ENCODE results near the gene RNF5.

Gene RNF5

GRCh38 chr6:32152769-32153563 lies 25.2 kb upstream of the RNF5 start:
- no peak for DNase-seq

GRCh38 chr6:32153564-32154513 lies 24.4 kb upstream of the RNF5 start, which contains the start of gene PPT2:
Gene PPT2, plus strand, starts transcription at chr6:32154141. Its CDS starts 454 bp downstream, at chr6:32154595.
- peak; percentile 55 for DNase-seq

DNA sequence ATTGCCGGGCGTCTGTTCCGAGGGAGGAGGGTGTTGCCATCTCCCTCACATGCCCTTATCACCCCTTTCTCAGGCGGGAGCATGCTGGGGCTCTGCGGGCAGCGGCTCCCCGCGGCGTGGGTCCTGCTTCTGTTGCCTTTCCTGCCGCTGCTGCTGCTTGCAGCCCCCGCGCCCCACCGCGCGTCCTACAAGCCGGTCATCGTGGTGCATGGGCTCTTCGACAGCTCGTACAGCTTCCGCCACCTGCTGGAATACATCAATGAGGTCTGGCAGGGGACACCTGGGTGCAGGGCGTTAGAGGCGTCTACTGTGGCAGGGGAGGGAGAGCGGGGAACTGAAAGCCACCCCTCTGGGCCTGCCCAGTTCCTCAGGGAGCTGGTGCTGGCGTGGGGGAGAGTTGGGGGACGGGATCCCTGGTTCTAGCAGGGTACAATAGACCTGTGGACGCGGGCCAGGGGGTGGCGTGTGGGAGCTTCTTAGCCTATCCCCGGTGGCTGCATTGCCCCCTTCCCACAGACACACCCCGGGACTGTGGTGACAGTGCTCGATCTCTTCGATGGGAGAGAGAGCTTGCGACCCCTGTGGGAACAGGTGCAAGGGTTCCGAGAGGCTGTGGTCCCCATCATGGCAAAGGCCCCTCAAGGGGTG lies 23.6 kb upstream of the RNF5 start:
- peak; percentile 50 for DNase-seq

GRCh38 chr6:32156891-32157290 lies 21.3 kb upstream of the RNF5 start:
- no peak for DNase-seq

GRCh38 chr6:32158052-32158451 lies 20.2 kb upstream of the RNF5 start:
- DNase-seq = no peak

GRCh38 chr6:32163559-32164258 lies 14.5 kb upstream of the RNF5 start:
- no peak for DNase-seq

- DNase-seq = no peak
These were observed 13.9 kb upstream of the RNF5 start, which contains the start of gene EGFL8 for GRCh38 chr6:32164295-32164694. Gene EGFL8, plus strand, starts transcription at chr6:32164595. Its CDS starts 1,571 bp downstream, at chr6:32166166.

DNA sequence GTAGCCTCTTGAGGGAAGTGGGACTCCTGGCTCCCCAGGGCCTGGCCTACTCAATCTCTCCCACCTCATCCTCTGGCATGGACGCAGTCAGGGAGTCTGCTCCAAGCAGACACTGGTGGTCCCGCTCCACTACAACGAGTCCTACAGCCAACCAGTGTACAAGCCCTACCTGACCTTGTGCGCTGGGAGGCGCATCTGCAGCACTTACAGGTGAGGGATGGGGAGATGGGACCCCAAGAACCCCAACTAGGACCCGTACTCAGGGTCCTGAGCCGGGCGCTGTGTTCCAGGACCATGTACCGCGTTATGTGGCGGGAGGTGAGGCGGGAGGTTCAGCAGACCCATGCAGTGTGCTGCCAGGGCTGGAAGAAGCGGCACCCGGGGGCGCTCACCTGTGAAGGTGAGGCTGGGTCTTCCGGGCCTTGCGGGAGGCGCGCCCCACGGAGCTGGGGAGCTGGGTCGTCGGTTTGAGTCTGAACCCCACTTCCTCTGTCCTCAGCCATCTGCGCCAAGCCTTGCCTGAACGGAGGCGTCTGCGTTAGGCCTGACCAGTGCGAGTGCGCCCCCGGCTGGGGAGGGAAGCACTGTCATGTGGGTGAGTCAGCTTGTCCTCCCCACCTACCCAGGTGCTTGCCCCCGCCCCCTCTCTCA lies 11.7 kb upstream of the RNF5 start:
- DNase-seq = no peak

DNA sequence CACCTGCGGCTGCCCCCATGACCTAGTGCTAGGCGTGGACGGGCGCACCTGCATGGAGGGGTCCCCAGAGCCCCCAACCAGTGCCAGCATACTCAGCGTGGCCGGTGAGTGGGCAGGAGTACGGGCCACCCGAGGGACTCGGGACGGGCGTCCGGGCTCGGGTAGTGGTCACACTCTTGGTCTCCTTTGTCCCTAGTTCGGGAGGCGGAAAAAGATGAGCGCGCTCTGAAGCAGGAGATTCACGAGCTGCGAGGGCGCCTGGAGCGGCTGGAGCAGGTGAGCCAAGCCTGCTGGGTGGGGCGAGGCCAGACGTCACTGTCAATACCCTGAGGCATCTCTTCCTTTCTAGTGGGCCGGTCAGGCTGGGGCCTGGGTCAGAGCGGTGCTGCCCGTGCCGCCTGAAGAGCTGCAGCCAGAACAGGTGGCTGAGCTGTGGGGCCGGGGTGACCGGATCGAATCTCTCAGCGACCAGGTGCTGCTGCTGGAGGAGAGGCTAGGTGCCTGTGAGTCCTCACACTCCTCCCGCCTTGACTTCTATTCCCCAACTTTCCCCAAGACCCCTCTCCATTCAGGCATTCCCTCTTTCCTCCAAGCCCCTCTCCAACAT lies 10.9 kb upstream of the RNF5 start:
- no peak for DNase-seq

DNA sequence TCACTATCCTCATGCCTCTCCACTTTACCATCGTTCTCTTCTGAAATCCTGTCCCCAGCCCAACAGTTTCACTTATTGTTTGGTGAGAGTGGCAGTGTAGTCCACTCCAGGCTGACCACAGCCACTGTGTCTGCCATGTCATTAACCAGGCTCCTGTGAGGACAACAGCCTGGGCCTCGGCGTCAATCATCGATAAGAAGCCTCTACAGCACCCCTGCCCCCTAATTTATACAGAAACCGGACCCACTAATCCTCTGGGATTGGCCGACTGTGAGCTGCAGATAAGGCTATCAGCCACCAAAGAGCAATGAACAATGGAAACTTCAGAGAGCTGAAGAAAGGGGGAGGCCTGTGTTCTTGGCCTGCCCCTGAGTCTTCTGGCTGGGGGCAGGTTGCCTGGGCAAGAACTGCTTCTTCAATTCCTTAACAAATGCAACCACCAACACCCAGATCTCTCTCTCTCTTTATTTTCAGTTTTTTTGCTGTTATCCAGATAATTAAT lies 10.4 kb upstream of the RNF5 start:
- no peak for DNase-seq

GRCh38 chr6:32168350-32168749 lies 9.9 kb upstream of the RNF5 start:
- DNase-seq = no peak

GRCh38 chr6:32168807-32169591 lies 9.2 kb upstream of the RNF5 start:
- no peak for DNase-seq

GRCh38 chr6:32170294-32170693 lies 7.9 kb upstream of the RNF5 start:
- DNase-seq = no peak

GRCh38 chr6:32171234-32171633 lies 7.0 kb upstream of the RNF5 start:
- no peak for DNase-seq

DNA sequence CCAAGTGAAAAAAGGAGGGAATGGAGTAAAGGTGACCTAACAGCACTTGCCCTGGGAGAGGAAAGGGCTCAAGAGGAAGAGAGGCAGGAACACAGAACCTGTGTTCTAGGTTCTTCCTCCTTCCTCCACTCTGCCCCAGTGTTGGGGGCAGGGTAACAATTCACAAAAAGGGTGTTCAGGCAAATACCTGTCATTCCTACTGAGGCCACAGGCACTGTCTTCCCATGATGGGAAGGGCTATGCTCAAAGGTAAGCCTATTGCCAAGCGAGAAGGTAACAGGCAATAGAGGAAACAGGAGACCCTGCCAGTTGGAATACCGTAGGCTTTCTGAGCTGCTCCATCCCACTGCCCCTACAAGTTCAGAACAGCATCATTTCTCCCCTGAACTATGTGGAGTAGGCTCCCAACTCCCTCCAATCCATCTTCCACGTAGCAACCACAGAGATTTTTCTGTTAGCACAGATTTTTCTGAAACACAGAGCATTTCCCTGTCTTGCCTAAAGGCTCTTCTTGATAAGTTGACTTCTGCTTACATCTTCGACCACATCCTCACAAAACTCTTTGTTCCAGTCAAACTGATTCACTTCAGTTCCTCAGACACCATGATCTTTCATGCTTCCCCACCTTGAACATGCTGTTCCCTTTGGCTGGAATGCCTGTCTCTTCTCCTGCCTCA lies 5.0 kb upstream of the RNF5 start:
- DNase-seq = no peak

- DNase-seq = no peak
These were observed 3.8 kb upstream of the RNF5 start for GRCh38 chr6:32174416-32174815.

- DNase-seq = no peak
These were observed 2.9 kb upstream of the RNF5 start for GRCh38 chr6:32175322-32175710.

- DNase-seq = peak; percentile 92
These were observed 2.3 kb upstream of the RNF5 start, which contains the start of gene AGPAT1 for GRCh38 chr6:32175711-32176475. Gene AGPAT1, minus strand, starts transcription at chr6:32176084. Its CDS starts 4,588 bp downstream, at chr6:32171496.

Data from activated CD4-positive, alpha-beta T cell treated with anti-CD3 and anti-CD28 coated beads for 1 hour (primary cell).